GM19328 (cell line): Measurements from ENCODE around the gene GFRA4.
"Not testable (repeated sequence)": the region's sequence is repeated elsewhere in the genome, so short reads cannot be mapped to it uniquely, and the experiment has no call there.

Source experiments
- ATAC-seq: cut with Tn5 transposase; IDR thresholded peaks from one replicate; pipeline ENCODE4 v1.9.1; 2021; ENCODE audit warnings: mild to moderate bottlenecking, moderate library complexity; ENCODE audit not compliant: unreplicated experiment

Gene GFRA4

GRCh38 chr20:3627476-3627875 is 35.7 kb downstream of the GFRA4 start:
- ATAC-seq, result no peak

- ATAC-seq, result no peak
Observed at GRCh38 chr20:3622406-3622805, 40.8 kb downstream of the GFRA4 start.

- ATAC-seq, result no peak
Observed at GRCh38 chr20:3621111-3621510, 42.1 kb downstream of the GFRA4 start.

GRCh38 chr20:3616250-3616649 is 46.9 kb downstream of the GFRA4 start:
- no peak for ATAC-seq

GRCh38 chr20:3615171-3615840 is 47.9 kb downstream of the GFRA4 start:
- not testable (repeated sequence) for ATAC-seq

GRCh38 chr20:3614466-3614865 is 48.7 kb downstream of the GFRA4 start:
- ATAC-seq, result no peak

GRCh38 chr20:3613821-3614440 is 49.3 kb downstream of the GFRA4 start:
- no peak for ATAC-seq

GRCh38 chr20:3612795-3613572 is 50.2 kb downstream of the GFRA4 start:
- no peak for ATAC-seq

GRCh38 chr20:3611901-3612300 is 51.3 kb downstream of the GFRA4 start:
- ATAC-seq, result no peak
